Esophagus muscularis mucosa (tissue), 4 donors: ENCODE measurements around the gene SUMO3.

ENCODE experiments used
- CTCF ChIP-seq, 3 experiments: fragments of 200-600 bp in 2 of 3; fragments of 450-650 bp in 1 of 3; sonication (generic) in 2 of 3; IDR thresholded peaks; one replicate each; pipeline ENCODE4 v1.5.1; 2017 to 2019; ENCODE audit warnings: antibody characterized with exemption in 3 of 3, mild to moderate bottlenecking in 2 of 3, moderate library complexity in 1 of 3
- EP300 ChIP-seq: sonication (generic); formaldehyde crosslinking; IDR thresholded peaks from one replicate; pipeline ENCODE4 v1.6.1; 2017; ENCODE audit warnings: antibody characterized with exemption
- POLR2A ChIP-seq: fragments of 450-650 bp; IDR thresholded peaks from one replicate; pipeline ENCODE4 v1.6.1; 2017; ENCODE audit warnings: antibody characterized with exemption, moderate library complexity, mild to moderate bottlenecking, low read depth

- TF ChIP-seq EP300: no peak
- no peak for TF ChIP-seq CTCF (IDR thresholded peaks at IDR 0.05)
- no peak for TF ChIP-seq POLR2A
Observed at GRCh38 chr21:44818640-44819011, 764 bp upstream of the SUMO3 start.
